Activated gamma-delta T cell treated with anti-CD3 and anti-CD28 coated beads, Interleukin-2, amount 50 U/mL, for 16 hours (primary cell): ENCODE measurements around the gene HOXC6.

Experiments
- DNase-seq: peaks from one replicate; pipeline ENCODE4 v3.0.0-alpha.2; 2020; ENCODE audit warnings: low read depth

Gene HOXC6

GRCh38 chr12:54016051-54016450 lies 12.2 kb upstream of the HOXC6 start:
- no peak for DNase-seq

- DNase-seq = no peak
Measured at GRCh38 chr12:54016478-54016964, 11.7 kb upstream of the HOXC6 start.

GRCh38 chr12:54017027-54017788 lies 11.0 kb upstream of the HOXC6 start:
- no peak for DNase-seq

- DNase-seq = peak; percentile 56
Measured at GRCh38 chr12:54017878-54018467, 10.3 kb upstream of the HOXC6 start.

- no peak for DNase-seq
Measured at GRCh38 chr12:54018468-54018984, 9.7 kb upstream of the HOXC6 start.

- DNase-seq = no peak
Measured at GRCh38 chr12:54019091-54019811, 9.0 kb upstream of the HOXC6 start.

GRCh38 chr12:54019924-54020590 lies 8.2 kb upstream of the HOXC6 start:
- DNase-seq = no peak

GRCh38 chr12:54020591-54021405 lies 7.4 kb upstream of the HOXC6 start:
- DNase-seq = no peak

- no peak for DNase-seq
Measured at GRCh38 chr12:54021432-54022013, 6.7 kb upstream of the HOXC6 start.

- DNase-seq = no peak
Measured at GRCh38 chr12:54022960-54023884, 5.0 kb upstream of the HOXC6 start.

- DNase-seq = no peak
Measured at GRCh38 chr12:54024127-54024526, 4.1 kb upstream of the HOXC6 start.

GRCh38 chr12:54024581-54025305 lies 3.5 kb upstream of the HOXC6 start:
- DNase-seq = no peak

- DNase-seq = no peak
Measured at GRCh38 chr12:54025499-54026405, 2.5 kb upstream of the HOXC6 start.

- DNase-seq = no peak
Measured at GRCh38 chr12:54026640-54027441, 1.4 kb upstream of the HOXC6 start.

GRCh38 chr12:54027442-54027786 lies 826 bp upstream of the HOXC6 start:
- no peak for DNase-seq

GRCh38 chr12:54029529-54030441 lies 1.5 kb downstream of the HOXC6 start:
- no peak for DNase-seq
